Spinal cord (tissue), 10 donors: ENCODE results near the gene GIPC1. TPM values are rescaled to one million over a fixed set of nuclear protein-coding genes. Genes with fewer than 3 reads are reported as not detected.
"Not testable (repeated sequence)": the region's sequence is repeated elsewhere in the genome, so short reads cannot be mapped to it uniquely, and the experiment has no call there.

Experiments used
- DNase-seq, 6 donors: peaks; one replicate each; pipeline versions ENCODE4 v3.0.0 to v3.0.0-alpha.2; 2013 to 2015; ENCODE audit warnings: low spot score in 6 of 6, low read depth in 4 of 6
- H3K27ac ChIP-seq: one replicate; pipeline ENCODE4 v1.5.1; 2013; ENCODE audit warnings: low read depth, low read length, control low read depth
- H3K27me3 ChIP-seq: one replicate; pipeline ENCODE4 v1.6.1; 2013; ENCODE audit warnings: low read length; ENCODE audit not compliant: control insufficient read depth, insufficient read depth
- H3K36me3 ChIP-seq: one replicate; pipeline ENCODE4 v1.6.1; 2013; ENCODE audit warnings: low read length; ENCODE audit not compliant: control insufficient read depth, insufficient read depth
- H3K4me1 ChIP-seq: one replicate; pipeline ENCODE4 v1.6.1; 2013; ENCODE audit warnings: low read length; ENCODE audit not compliant: control insufficient read depth, insufficient read depth
- H3K4me3 ChIP-seq: one replicate; pipeline ENCODE4 v1.5.1; 2013; ENCODE audit warnings: low read depth, low read length, control low read depth
- H3K9me3 ChIP-seq: one replicate; pipeline ENCODE4 v1.6.1; 2013; ENCODE audit warnings: low read length; ENCODE audit not compliant: control insufficient read depth, insufficient read depth
- WGBS: methylation state at CpG from one replicate; pipeline ENCODE4 v1.1.5; 2013; ENCODE audit warnings: missing lambda C conversion rate; ENCODE audit not compliant: insufficient coverage; 5-methylcytosine and 5-hydroxymethylcytosine counted together
- polyA plus RNA-seq, 2 donors: library from polyadenylated mRNA; unstranded; fragments of 120-200 nt; gene quantifications; one replicate each; pipeline ENCODE4 v1.2.1, GENCODE V29; 2013; ENCODE audit not compliant: insufficient read length in 2 of 2
- total RNA-seq, 2 donors: library from RNA; depleted of rRNA in 1 of 2; stranded (reverse); fragments of 120-200 nt in 1 of 2; fragments of >200 nt in 1 of 2; gene quantifications; one replicate each; pipeline versions ENCODE4 v1.2.3 to v1.2.4, GENCODE V29; 2013 to 2014
- donor health status: healthy.

The GIPC1 gene
- total and polyA plus RNA-seq, 4 donors: 58.3 to 137 (median 114) TPM

- H3K9me3 ChIP-seq: no peaks in the 10 kb centered on the region
- H3K27me3 ChIP-seq: peaks cover 29% of the 10 kb centered on the region
- H3K36me3 ChIP-seq: peaks cover 73% of the 10 kb centered on the region
- peaks cover 43% of the 10 kb centered on the region for H3K4me1 ChIP-seq
- 6% methylated on average over 97 of the region's 97 CpGs for WGBS
- H3K4me3 ChIP-seq: no peak overlapping the region
- H3K27ac ChIP-seq: no peak overlapping the region
- peak in 2 of 6 donors; percentile 33 to 40 for DNase-seq
These were observed 22.6 kb downstream of the GIPC1 start for GRCh38 chr19:14473073-14473977.

GRCh38 chr19:14472202-14472938 is 23.6 kb downstream of the GIPC1 start:
- Histone ChIP-seq H3K4me3 (no peak overlapping the region), H3K9me3 (no peaks in the 10 kb centered on the region), H3K27me3 (peaks cover 29% of the 10 kb centered on the region), H3K36me3 (peaks cover 73% of the 10 kb centered on the region), H3K27ac (no peak overlapping the region), H3K4me1 (peaks cover 34% of the 10 kb centered on the region)
- 3% methylated on average over 66 of the region's 66 CpGs for WGBS
- peak in 2 of 6 donors; percentile 73 to 82 for DNase-seq

- 70% methylated on average over 43 of the region's 46 CpGs for WGBS
- peaks cover 33% of the 10 kb centered on the region for H3K4me1 ChIP-seq
- DNase-seq: no peak
- peaks cover 29% of the 10 kb centered on the region for H3K27me3 ChIP-seq
- H3K27ac ChIP-seq: no peak overlapping the region
- no peaks in the 10 kb centered on the region for H3K9me3 ChIP-seq
- no peak overlapping the region for H3K4me3 ChIP-seq
- H3K36me3 ChIP-seq: peaks cover 73% of the 10 kb centered on the region
These were observed 24.3 kb downstream of the GIPC1 start for GRCh38 chr19:14471436-14472187.

- Histone ChIP-seq H3K27me3 (peaks cover 23% of the 10 kb centered on the region), H3K9me3 (no peaks in the 10 kb centered on the region), H3K36me3 (peaks cover 74% of the 10 kb centered on the region), H3K4me3 (no peak overlapping the region), H3K27ac (no peak overlapping the region), H3K4me1 (peaks cover 27% of the 10 kb centered on the region)
- DNase-seq: no peak
- WGBS: 93% methylated on average over 20 of the region's 32 CpGs
These were observed 25.7 kb downstream of the GIPC1 start for GRCh38 chr19:14470031-14470876.

- Histone ChIP-seq H3K27me3 (peaks cover 6% of the 10 kb centered on the region), H3K4me1 (peaks cover 11% of the 10 kb centered on the region), H3K9me3 (no peaks in the 10 kb centered on the region), H3K4me3 (no peak overlapping the region), H3K27ac (no peak overlapping the region), H3K36me3 (peaks cover 90% of the 10 kb centered on the region)
- no peak for DNase-seq
- WGBS: 74% methylated on average over 6 of the region's 9 CpGs
These were observed 28.1 kb downstream of the GIPC1 start for GRCh38 chr19:14467816-14468215.

- Histone ChIP-seq H3K4me1 (peaks cover 6% of the 10 kb centered on the region), H3K27me3 (peaks cover 2% of the 10 kb centered on the region), H3K36me3 (peaks cover 92% of the 10 kb centered on the region), H3K4me3 (no peak overlapping the region), H3K27ac (no peak overlapping the region), H3K9me3 (no peaks in the 10 kb centered on the region)
- no peak for DNase-seq
- 80% methylated on average over 9 of the region's 12 CpGs for WGBS
These were observed 28.5 kb downstream of the GIPC1 start for GRCh38 chr19:14467391-14467790.

GRCh38 chr19:14463747-14464146 is 32.2 kb downstream of the GIPC1 start:
- WGBS: 97% methylated on average over 21 of the region's 21 CpGs
- Histone ChIP-seq H3K4me1 (no peaks in the 10 kb centered on the region), H3K27ac (no peak overlapping the region), H3K9me3 (no peaks in the 10 kb centered on the region), H3K27me3 (no peaks in the 10 kb centered on the region), H3K4me3 (no peak overlapping the region), H3K36me3 (peaks cover 72% of the 10 kb centered on the region)
- no peak for DNase-seq

GRCh38 chr19:14462401-14462800 is 33.5 kb downstream of the GIPC1 start:
- WGBS: 83% methylated on average over 3 of the region's 7 CpGs
- H3K4me3 ChIP-seq, H3K9me3 ChIP-seq, H3K4me1 ChIP-seq, H3K27me3 ChIP-seq, H3K27ac ChIP-seq, DNase-seq: not testable (repeated sequence)
- peaks cover 66% of the 10 kb centered on the region for H3K36me3 ChIP-seq

GRCh38 chr19:14460935-14461334 is 35.0 kb downstream of the GIPC1 start:
- no peaks in the 10 kb centered on the region for H3K9me3 ChIP-seq
- no peaks in the 10 kb centered on the region for H3K27me3 ChIP-seq
- DNase-seq: no peak
- no peak overlapping the region for H3K27ac ChIP-seq
- no peak overlapping the region for H3K4me3 ChIP-seq
- H3K36me3 ChIP-seq: peaks cover 55% of the 10 kb centered on the region
- no peaks in the 10 kb centered on the region for H3K4me1 ChIP-seq
- WGBS: 92% methylated on average over 2 of the region's 2 CpGs
